HG03095 (cell line): ENCODE data around the gene FGF14.

Source experiments
- ATAC-seq: cut with Tn5 transposase; IDR thresholded peaks from one replicate; pipeline ENCODE4 v1.9.1; 2021; ENCODE audit warnings: moderate library complexity; ENCODE audit not compliant: unreplicated experiment

The FGF14 gene

GRCh38 chr13:102401766-102402165 is at the start of gene FGF14:
FGF14 (minus strand) TSS chr13:102402048.
- no peak for ATAC-seq

GRCh38 chr13:102443249-102443648 is 41.4 kb upstream of the FGF14 start:
- ATAC-seq = no peak

GRCh38 chr13:102441085-102441484 is 39.2 kb upstream of the FGF14 start:
- ATAC-seq = no peak

GRCh38 chr13:102440259-102440936 is 38.5 kb upstream of the FGF14 start:
- ATAC-seq = peak; percentile 43

DNA sequence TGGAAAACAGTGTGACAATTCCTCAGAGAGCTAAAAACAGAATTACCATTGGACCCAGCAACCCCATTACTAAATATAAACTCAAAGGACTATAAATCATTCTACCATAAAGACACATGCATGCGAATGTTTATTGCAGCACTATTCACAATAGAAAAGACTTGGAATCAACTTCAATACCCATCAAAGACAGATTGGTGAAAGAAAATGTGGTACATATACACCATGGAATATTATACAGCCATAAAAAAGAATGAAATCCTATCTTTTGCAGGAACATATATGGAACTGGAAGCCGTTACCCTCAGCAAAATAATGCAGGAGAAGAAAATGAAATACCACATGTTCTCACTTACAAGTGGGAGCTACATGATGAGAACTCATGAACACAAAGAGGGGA is 20.8 kb upstream of the FGF14 start:
- no peak for ATAC-seq

DNA sequence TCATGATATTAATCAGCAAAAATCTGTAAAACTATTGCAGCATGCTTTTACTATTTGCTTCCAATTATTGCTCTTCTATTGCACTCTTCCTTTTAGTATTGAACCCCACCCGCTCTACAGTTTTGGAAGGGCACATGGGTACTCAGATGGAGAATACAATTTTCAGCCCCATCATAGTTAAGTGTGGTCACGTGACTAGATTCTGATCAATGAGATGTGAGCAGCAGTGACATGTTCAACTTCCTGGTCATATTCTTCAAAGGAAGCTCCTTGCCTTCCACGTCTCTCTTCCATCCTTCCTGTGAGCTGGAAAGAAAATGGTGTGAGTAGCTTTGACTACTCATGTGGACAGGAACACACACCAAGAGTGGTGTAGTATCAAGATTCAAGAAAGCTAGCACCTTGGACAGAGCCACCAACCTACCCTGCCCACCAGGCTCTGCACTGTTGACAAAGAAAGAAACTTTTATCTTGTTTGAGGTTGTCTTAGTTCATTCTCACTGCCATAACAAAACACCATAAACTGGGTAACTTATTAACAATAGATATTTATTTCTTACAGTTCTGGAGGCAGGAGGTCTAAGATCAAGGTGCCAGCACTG is 3.8 kb upstream of the FGF14 start:
- no peak for ATAC-seq

DNA sequence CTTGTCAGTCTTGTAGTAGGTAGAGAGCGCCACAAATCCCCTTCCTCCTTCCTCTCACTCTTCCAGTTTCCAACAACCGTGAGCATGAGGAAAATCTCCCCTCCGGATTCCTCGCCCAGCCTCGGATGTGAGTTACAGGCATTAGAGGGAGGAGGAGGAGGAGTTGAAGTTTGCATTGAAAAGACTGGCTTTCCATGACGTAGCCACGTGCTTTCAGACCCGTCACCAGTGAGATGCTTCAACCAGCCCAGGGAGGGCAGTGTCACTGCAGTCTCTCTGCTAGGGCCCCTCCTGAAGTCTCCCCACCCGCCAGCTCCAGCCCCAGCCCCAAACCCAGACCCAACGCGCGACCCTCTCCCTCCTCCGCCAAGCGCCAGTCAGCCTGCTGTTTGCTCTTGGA is 442 bp upstream of the FGF14 start:
- no peak for ATAC-seq

GRCh38 chr13:102401265-102401664 is 583 bp downstream of the FGF14 start:
- ATAC-seq = no peak

DNA sequence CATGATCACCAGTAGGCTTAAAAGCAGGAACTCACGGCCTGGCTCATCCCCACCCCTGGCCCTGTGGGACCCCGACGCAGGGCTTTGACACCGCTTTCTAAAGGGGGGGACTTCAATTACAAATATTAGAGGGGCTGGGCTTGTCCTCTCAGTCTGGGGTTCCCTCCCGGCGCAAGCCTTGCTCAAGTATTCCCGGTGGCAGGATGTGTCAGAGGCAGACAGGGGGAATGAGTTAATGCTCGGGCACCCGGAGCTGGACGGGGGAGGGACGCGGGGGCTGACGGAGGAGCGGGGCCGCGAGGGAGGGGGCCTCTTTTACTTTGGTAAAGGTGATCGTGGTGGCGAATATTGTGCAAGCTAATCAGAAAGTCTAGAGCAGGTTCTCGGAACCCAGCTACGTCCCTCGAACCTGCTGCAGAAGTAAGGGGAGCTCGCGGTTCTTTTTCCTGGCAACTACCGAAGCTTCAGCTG is 1.1 kb downstream of the FGF14 start:
- ATAC-seq = no peak

GRCh38 chr13:102399791-102400674 is 1.8 kb downstream of the FGF14 start:
- ATAC-seq = no peak

DNA sequence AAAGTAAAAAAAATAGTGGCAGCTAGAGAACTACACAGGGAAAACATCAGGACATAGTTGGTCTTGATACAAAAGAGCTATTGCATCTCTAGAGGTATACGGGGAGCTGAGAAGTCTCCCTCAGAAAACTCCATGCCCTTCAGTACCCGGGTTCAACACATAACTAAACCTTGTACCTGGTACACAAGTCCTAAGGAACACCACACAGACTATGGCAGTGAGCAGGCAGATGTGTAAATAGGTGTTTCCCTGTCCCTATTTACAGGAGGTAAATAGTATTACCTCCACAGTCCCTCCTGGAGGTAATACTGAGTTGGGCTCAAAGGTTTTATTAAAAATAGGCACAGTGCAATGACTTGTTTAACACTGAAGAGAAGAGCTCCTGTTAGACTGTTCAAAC is 5.9 kb downstream of the FGF14 start:
- ATAC-seq = no peak

GRCh38 chr13:102395174-102395573 is 6.7 kb downstream of the FGF14 start:
- no peak for ATAC-seq

GRCh38 chr13:102394158-102395053 is 7.4 kb downstream of the FGF14 start:
- peak; percentile 96 for ATAC-seq

- ATAC-seq = no peak
These were observed 9.2 kb downstream of the FGF14 start for GRCh38 chr13:102392481-102393209.

DNA sequence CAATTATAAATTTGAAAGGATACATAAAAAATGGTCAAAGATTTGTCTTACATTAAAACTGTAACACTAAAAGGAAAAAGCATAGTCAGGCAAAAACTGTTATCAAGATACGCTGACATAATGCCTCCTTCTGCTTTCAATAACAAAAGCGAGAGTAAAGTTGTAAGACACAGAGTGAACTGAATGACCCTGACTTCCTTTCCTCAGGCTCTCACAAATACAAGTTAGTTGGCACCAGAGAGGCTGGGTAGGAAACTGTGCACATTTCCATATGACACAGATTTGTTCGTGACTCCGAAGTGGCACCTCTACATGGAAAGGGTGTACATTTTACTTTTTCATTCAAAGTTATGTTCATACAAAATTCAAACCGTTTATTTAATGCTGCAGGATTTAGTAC is 15.4 kb downstream of the FGF14 start:
- ATAC-seq = no peak

DNA sequence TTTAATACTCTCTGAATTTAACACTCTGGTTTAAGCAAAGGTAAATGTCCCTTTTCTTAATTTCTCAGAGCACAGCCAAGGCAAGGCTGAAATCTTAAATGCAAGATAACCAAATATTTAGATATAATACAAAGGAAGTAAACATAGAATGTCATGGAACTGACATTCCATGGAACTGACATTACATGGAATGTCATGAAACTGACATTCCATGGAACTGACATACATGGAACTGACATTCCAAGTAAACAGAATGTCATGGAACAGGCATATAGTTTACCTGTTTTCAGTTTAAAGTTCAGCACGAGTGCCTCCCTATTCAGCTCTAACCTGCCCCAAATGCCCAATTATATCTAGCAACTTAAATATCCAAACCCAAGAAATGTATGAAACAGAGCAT is 21.8 kb downstream of the FGF14 start:
- ATAC-seq = no peak

DNA sequence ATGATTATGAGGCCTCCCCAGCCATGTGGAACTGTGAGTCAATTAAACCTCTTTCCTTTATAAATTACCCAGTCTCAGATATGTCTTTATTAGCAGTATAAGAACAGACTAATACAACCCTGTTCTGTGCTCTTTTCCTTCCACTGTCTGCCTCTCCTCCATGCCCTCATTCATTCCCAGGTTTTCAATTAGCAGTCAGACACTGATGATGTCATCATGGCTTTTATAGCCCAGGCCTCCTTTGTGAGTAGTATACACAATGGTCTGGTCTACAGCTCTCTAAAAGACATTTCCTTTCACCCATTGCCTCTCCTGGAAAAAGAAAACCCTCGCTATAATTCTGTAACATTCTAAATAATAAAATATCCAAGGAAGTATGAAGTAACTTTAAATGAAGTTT is 25.5 kb downstream of the FGF14 start:
- ATAC-seq = no peak

- no peak for ATAC-seq
These were observed 27.1 kb downstream of the FGF14 start for GRCh38 chr13:102374726-102375125.

- no peak for ATAC-seq
These were observed 27.6 kb downstream of the FGF14 start for GRCh38 chr13:102374233-102374632.

- ATAC-seq = no peak
These were observed 28.6 kb downstream of the FGF14 start for GRCh38 chr13:102373221-102373620.
